HEK293T (cell line): ENCODE measurements around the gene CFAP54.

Source experiments
- CTCF ChIA-PET: fragments of 350-600 bp; formaldehyde crosslinking; extraction: SDS; loops from one replicate; lab custom pipeline; 2021; ENCODE audit warnings: antibody characterized with exemption, inconsistent platforms; lab: Yijun Ruan, JAX
- POLR2A ChIA-PET: fragments of 350-600 bp; formaldehyde crosslinking; extraction: SDS; loops from one replicate; lab custom pipeline; 2020; ENCODE audit warnings: antibody characterized with exemption, inconsistent platforms; lab: Yijun Ruan, JAX
- DNase-seq: peaks from one replicate; pipeline ENCODE4 v3.0.0; 2012; ENCODE audit warnings: mixed read lengths; ENCODE audit errors: extremely low spot score
- ARNT ChIP-seq: fragments of 450-650 bp; IDR thresholded peaks from 2 replicates; pipeline ENCODE4 v1.6.1; 2017; ENCODE audit warnings: mild to moderate bottlenecking
- BHLHE40 ChIP-seq: fragments of 450-650 bp; IDR thresholded peaks from 2 replicates; pipeline ENCODE4 v1.6.1; 2016; ENCODE audit warnings: mild to moderate bottlenecking, moderate library complexity, borderline replicate concordance
- CTBP1 ChIP-seq: fragments of 450-650 bp; IDR thresholded peaks from 2 replicates; pipeline ENCODE4 v1.6.1; 2016; ENCODE audit warnings: borderline replicate concordance
- ELF4 ChIP-seq: fragments of 450-650 bp; IDR thresholded peaks from 2 replicates; pipeline ENCODE4 v1.6.1; 2017; ENCODE audit warnings: antibody characterized with exemption
- FOXA1 ChIP-seq: fragments of 450-650 bp; IDR thresholded peaks from 2 replicates; pipeline ENCODE4 v1.6.1; 2016; ENCODE audit warnings: mild to moderate bottlenecking
- FOXK2 ChIP-seq: fragments of 450-650 bp; IDR thresholded peaks from 2 replicates; pipeline ENCODE4 v1.6.1; 2016; ENCODE audit warnings: mild to moderate bottlenecking
- FOXM1 ChIP-seq: fragments of 450-650 bp; IDR thresholded peaks from 2 replicates; pipeline ENCODE4 v1.6.1; 2017; ENCODE audit warnings: mild to moderate bottlenecking, borderline replicate concordance
- HDGF ChIP-seq: fragments of 450-650 bp; IDR thresholded peaks from 2 replicates; pipeline ENCODE4 v1.6.1; 2017; ENCODE audit warnings: antibody characterized with exemption, borderline replicate concordance
- L3MBTL2 ChIP-seq: fragments of 450-650 bp; conservative IDR thresholded peaks from 2 replicates; pipeline ENCODE4 v1.6.1; 2016; ENCODE audit warnings: mild to moderate bottlenecking
- LEF1 ChIP-seq: fragments of 450-650 bp; IDR thresholded peaks from 2 replicates; pipeline ENCODE4 v1.6.1; 2017; ENCODE audit warnings: mild to moderate bottlenecking, borderline replicate concordance
- NFRKB ChIP-seq: fragments of 450-650 bp; IDR thresholded peaks from 2 replicates; pipeline ENCODE4 v1.6.1; 2016; ENCODE audit warnings: mild to moderate bottlenecking, moderate library complexity
- SP1 ChIP-seq: fragments of 450-650 bp; IDR thresholded peaks from 2 replicates; pipeline ENCODE4 v1.6.1; 2017
- SUZ12 ChIP-seq: fragments of 450-650 bp; IDR thresholded peaks from 2 replicates; pipeline ENCODE4 v1.6.1; 2016; ENCODE audit warnings: mild to moderate bottlenecking
- TARDBP ChIP-seq: fragments of 450-650 bp; IDR thresholded peaks from 2 replicates; pipeline ENCODE4 v1.6.1; 2016
- ZNF384 ChIP-seq: fragments of 450-650 bp; IDR thresholded peaks from 2 replicates; pipeline ENCODE4 v1.6.1; 2016
- TF ChIP-seq, protein P1 (sequence below): fragments of 450-650 bp; IDR thresholded peaks from 2 replicates; pipeline ENCODE4 v1.6.1; 2016

The CFAP54 gene

DNA sequence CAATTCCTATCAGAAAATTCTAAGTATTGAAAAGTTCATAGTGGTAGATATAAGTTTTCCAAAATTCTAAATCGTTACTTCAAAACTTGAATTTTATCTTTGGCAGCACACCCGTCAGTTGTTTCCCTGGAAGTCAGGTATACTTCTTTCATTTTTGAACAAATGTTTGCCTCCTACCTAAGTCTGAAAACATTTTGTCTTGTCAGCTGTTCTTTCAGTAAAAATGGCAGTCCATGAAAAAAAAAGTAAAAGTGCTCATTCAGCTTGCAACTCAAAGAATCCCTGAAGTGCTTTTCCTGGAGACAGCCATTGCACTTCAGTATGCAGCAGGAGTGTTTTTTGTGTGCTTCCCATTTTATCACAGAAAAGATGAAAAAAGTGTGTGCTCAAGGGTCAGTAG, 287.5 kb downstream of the CFAP54 start:
- ChIA-PET CTCF (no interaction called here), POLR2A (no interaction called here)
- DNase-seq, result no peak
- TF ChIP-seq L3MBTL2, result no peak
- TF ChIP-seq SUZ12, result no peak
- TF ChIP-seq ELF4, result no peak
- no peak for TF ChIP-seq ARNT
- TF ChIP-seq, protein P1, sequence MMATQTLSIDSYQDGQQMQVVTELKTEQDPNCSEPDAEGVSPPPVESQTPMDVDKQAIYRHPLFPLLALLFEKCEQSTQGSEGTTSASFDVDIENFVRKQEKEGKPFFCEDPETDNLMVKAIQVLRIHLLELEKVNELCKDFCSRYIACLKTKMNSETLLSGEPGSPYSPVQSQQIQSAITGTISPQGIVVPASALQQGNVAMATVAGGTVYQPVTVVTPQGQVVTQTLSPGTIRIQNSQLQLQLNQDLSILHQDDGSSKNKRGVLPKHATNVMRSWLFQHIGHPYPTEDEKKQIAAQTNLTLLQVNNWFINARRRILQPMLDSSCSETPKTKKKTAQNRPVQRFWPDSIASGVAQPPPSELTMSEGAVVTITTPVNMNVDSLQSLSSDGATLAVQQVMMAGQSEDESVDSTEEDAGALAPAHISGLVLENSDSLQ, result no peak

DNA sequence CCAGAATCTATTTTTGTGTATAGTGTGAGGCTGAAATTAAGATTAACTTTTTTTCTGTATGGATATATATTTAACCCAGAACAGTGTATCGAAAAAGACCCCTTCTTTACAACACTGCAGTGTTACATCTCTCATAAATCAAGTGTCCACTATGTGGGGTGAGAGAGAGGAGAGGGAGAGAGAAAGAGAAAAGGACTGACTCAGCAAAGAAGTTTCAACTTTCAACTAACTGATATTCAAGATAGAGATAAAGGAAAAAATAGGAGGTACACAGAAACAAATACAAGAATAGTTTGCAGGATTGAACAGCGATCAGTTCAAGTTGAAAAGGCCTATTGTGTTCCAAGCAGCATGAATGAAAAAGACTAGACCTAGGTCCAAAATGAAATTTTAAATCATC, 291.0 kb downstream of the CFAP54 start:
- POLR2A ChIA-PET, result no interaction called here
- no peak for DNase-seq
- TF ChIP-seq CTBP1, result no peak
- no peak for TF ChIP-seq SP1
- no peak for TF ChIP-seq FOXA1
- TF ChIP-seq TARDBP, result no peak
- TF ChIP-seq HDGF, result no peak
- TF ChIP-seq LEF1, result no peak
- TF ChIP-seq ZNF384, result no peak
- TF ChIP-seq BHLHE40, result no peak
- TF ChIP-seq L3MBTL2, result no peak
- no peak for TF ChIP-seq FOXK2
- no peak for TF ChIP-seq ARNT
- TF ChIP-seq ELF4, result no peak
- TF ChIP-seq, protein P1, result no peak
- no peak for TF ChIP-seq FOXM1
- TF ChIP-seq SUZ12, result no peak
- no peak for TF ChIP-seq NFRKB
- CTCF ChIA-PET, result no interaction called here

DNA sequence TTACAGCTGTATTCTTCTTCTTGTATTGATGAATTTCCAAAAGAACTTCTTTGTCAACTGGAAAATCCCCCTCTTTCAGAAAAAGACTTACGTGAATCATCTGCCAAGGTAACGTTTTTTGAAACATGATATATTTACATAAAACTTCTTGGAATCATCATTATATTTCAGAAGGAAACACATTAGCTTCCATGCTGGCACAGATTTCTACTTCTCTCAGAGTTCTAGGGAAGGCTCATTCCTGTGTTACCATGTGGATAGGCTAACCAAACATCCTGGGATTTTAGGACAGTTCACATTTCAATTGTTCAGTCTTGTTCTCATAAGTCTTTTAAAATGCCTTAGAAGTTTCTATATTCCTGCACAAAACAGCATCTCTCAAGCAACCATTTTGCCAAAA, 297.4 kb downstream of the CFAP54 start:
- CTCF ChIA-PET, result no interaction called here
- DNase-seq, result no peak
- POLR2A ChIA-PET, result no interaction called here
- no peak for TF ChIP-seq BHLHE40
- TF ChIP-seq LEF1, result no peak

DNA sequence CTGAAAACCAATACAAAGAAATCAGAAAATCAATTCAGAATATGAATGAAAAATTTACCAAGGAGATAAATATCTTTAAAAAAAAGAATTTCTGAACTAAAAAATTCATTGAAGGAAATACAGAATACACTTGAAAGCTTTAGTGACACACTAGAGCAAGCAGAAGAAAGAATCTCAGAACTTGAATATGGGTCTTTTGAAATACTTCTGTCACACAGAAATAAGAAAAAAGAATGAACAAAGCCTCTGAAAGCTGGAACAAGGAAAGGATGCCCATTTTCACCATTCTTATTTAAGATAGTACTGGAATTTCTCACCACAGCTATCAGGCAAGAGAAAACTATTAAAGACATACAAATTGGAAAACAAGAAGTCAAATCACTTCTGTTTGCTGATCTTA, 314.6 kb downstream of the CFAP54 start:
- DNase-seq, result no peak
- no peak for TF ChIP-seq SP1
- CTCF ChIA-PET, result no interaction called here
- POLR2A ChIA-PET, result no interaction called here

DNA sequence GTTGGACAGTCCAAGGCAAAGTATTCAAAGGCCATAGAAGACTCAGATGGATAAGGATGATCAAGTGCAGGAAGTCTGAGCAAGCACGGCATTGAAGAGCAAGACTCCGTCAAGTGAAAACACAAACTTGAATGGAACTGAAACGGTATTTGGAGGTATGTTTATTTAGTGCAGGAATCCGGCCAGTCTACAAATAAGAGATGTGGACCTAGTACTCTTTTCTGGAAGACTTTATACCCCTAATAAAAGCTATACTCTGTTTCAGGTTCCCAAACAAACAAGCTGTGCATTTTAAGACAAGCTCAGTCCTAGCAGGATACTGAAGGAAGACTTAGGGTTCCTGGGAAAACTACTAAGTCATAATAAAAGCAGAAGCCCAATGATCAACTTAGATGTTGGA, 316.9 kb downstream of the CFAP54 start:
- ChIA-PET POLR2A (no interaction called here), CTCF (no interaction called here)
- TF ChIP-seq ELF4 (no peak), BHLHE40 (no peak), L3MBTL2 (no peak), SP1 (no peak), NFRKB (no peak), SUZ12 (no peak), FOXK2 (no peak), LEF1 (no peak), FOXM1 (no peak), CTBP1 (no peak), FOXA1 (no peak), TARDBP (no peak)
- TF ChIP-seq, protein P1, result no peak
- no peak for DNase-seq

DNA sequence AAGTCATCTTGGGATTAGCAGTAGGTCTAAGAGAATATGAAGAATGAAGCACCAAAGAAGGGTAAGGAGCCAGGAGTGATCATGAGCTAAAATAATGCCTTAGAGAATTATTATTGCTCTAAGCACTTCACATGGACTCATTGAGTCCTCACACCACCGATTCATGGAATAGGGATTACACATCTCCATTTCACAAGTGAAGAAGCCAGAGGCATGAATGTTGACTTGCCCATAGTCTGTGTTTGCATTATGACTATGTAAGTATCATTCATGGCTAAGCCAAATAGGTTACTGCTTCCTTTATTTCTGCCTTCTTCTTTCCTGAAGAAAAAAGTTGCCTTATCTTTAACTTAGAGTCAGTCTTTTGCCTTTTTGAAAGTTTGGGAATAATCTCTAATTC, 318.4 kb downstream of the CFAP54 start:
- no peak for TF ChIP-seq ELF4
- TF ChIP-seq FOXA1, result no peak
- no peak for TF ChIP-seq CTBP1
- no peak for TF ChIP-seq HDGF
- no peak for TF ChIP-seq FOXK2
- no peak for TF ChIP-seq TARDBP
- TF ChIP-seq BHLHE40, result no peak
- TF ChIP-seq NFRKB, result no peak
- no peak for TF ChIP-seq SP1
- TF ChIP-seq L3MBTL2, result no peak
- TF ChIP-seq, protein P1, result no peak
- TF ChIP-seq ZNF384, result no peak
- ChIA-PET CTCF (no interaction called here), POLR2A (no interaction called here)
- DNase-seq, result no peak

DNA sequence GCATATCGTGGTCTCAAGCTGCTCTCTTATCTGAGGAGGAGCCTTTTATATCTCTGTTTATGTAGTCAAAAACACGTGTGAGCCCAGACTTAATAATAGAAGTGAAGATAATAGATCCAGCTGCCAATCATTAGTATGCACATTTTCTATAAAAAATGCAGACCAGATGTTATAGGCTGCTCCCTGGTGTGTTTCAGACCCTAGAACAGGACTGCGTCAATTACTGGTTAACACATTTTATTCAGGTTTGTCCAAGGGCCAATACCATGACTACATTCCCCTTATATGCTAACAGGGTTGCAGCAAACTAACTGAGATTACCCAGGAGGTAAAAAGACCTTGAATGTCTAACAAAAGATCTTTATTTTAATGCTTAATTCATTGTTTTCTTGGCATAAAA, 319.2 kb downstream of the CFAP54 start:
- TF ChIP-seq ZNF384 (no peak), FOXA1 (no peak), SP1 (no peak), FOXM1 (no peak), TARDBP (no peak)
- TF ChIP-seq, protein P1, result no peak
- DNase-seq, result no peak
- ChIA-PET CTCF (no interaction called here), POLR2A (no interaction called here)
